Breast epithelium (tissue), 3 donors: ENCODE measurements around the gene GIPC3.

Experiments
- CTCF ChIP-seq, 3 donors: fragments of 450-650 bp; IDR thresholded peaks; one replicate each; pipeline ENCODE4 v1.5.1; 2016 to 2017; ENCODE audit warnings: antibody characterized with exemption in 3 of 3, mild to moderate bottlenecking in 3 of 3, moderate library complexity in 3 of 3
- POLR2AphosphoS5 ChIP-seq, 3 donors: sonication (generic); formaldehyde crosslinking; IDR thresholded peaks; one replicate each; pipeline ENCODE4 v1.6.1; 2017; ENCODE audit warnings: antibody characterized with exemption in 3 of 3

- TF ChIP-seq CTCF (IDR thresholded peaks at IDR 0.05) (no peak), POLR2AphosphoS5 (IDR thresholded peaks at IDR 0.05) (no peak)
These were observed at the start of gene GIPC3 for GRCh38 chr19:3585301-3586126.
